RWPE2 (cell line): ENCODE results near the gene CSH2.

Source experiments
- ATAC-seq: fragments of 200-7000 bp; cut with Tn5 transposase; 3 replicates; pipeline ENCODE4 v1.9.1; 2021; ENCODE audit warnings: low read depth
- DNase-seq: peaks from one replicate; pipeline ENCODE4 v3.0.0-alpha.2; 2020; ENCODE audit warnings: low spot score
- H3K27ac ChIP-seq: fragments of 450-650 bp; 2 replicates; pipeline ENCODE4 v1.5.1; 2017; ENCODE audit warnings: mild to moderate bottlenecking; ENCODE audit not compliant: poor library complexity, severe bottlenecking
- H3K27me3 ChIP-seq: fragments of 250-450 bp; sonication (Bioruptor Pico); 2 replicates; pipeline ENCODE4 v1.5.1; 2021; ENCODE audit warnings: mild to moderate bottlenecking, moderate library complexity; ENCODE audit not compliant: insufficient read depth, poor library complexity, severe bottlenecking
- H3K36me3 ChIP-seq: fragments of 250-450 bp; sonication (Bioruptor Pico); 2 replicates; pipeline ENCODE4 v1.5.1; 2020; ENCODE audit warnings: low read depth, mild to moderate bottlenecking, moderate library complexity
- H3K4me1 ChIP-seq: fragments of 250-450 bp; sonication (Bioruptor Pico); 2 replicates; pipeline ENCODE4 v1.5.1; 2021; ENCODE audit warnings: mild to moderate bottlenecking, moderate library complexity; ENCODE audit not compliant: insufficient read depth, poor library complexity, severe bottlenecking
- H3K4me3 ChIP-seq: fragments of 250-450 bp; sonication (Bioruptor Pico); 2 replicates; pipeline ENCODE4 v1.5.1; 2021; ENCODE audit warnings: mild to moderate bottlenecking, moderate library complexity; ENCODE audit not compliant: severe bottlenecking
- H3K9me3 ChIP-seq: fragments of 250-450 bp; sonication (Bioruptor Pico); 2 replicates; pipeline ENCODE4 v1.5.1; 2021; ENCODE audit warnings: mild to moderate bottlenecking, moderate library complexity; ENCODE audit not compliant: severe bottlenecking
- CTCF ChIP-seq: fragments of 450-650 bp; IDR thresholded peaks from one replicate; pipeline ENCODE4 v1.5.1; 2017; ENCODE audit warnings: mild to moderate bottlenecking, moderate library complexity; ENCODE audit not compliant: poor library complexity, severe bottlenecking

Gene CSH2

DNA sequence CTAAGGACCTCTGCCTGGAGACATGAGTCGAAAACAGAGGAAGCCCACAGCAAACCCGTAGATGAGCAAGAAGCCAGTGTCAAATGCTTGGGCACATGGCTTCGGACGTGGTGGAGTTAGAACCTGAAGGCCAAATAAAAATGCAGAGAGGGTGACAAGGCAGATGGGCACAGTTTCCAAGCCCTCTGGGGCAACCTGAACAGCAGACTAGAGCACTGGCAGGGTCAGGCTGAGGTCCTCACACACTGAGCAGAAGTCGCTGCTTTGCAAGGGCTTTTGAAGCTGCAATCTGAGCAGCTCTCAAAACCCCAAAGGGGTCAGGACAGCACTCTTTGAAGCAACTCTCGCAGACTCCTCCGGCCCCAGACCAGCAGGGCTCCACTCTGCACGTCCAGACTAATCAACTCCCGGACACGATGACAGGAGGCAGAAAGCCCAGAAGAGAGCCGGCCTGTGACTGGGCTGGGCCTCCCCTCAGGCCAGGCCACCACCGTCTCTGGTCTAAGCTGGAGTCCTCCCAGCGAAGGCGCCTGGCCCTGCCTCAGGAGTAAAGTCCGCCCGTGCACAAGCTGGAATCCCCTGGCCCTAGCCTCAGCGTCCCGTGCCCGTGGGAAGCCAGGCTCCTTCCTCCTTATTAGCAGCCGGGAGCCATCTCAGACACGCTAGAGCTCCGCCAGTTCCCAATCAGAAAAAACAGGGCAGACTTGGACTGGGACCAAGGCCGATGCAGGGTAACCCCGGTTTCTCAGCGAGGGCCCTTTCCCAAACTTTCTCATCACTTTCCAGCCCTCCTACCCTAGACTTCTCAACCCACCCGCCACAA, 31.9 kb downstream of the CSH2 start:
- H3K9me3 ChIP-seq, result no peaks in the 10 kb centered on the region
- peaks cover 30% of the 10 kb centered on the region for H3K4me1 ChIP-seq
- no peaks in the 10 kb centered on the region for H3K27me3 ChIP-seq
- H3K4me3 ChIP-seq, result peak overlapping the region; percentile 95
- DNase-seq, result no peak
- H3K27ac ChIP-seq, result peak overlapping the region; percentile 69
- peak; percentile 26 for ATAC-seq
- H3K36me3 ChIP-seq, result peaks cover 5% of the 10 kb centered on the region
- no peak for TF ChIP-seq CTCF

DNA sequence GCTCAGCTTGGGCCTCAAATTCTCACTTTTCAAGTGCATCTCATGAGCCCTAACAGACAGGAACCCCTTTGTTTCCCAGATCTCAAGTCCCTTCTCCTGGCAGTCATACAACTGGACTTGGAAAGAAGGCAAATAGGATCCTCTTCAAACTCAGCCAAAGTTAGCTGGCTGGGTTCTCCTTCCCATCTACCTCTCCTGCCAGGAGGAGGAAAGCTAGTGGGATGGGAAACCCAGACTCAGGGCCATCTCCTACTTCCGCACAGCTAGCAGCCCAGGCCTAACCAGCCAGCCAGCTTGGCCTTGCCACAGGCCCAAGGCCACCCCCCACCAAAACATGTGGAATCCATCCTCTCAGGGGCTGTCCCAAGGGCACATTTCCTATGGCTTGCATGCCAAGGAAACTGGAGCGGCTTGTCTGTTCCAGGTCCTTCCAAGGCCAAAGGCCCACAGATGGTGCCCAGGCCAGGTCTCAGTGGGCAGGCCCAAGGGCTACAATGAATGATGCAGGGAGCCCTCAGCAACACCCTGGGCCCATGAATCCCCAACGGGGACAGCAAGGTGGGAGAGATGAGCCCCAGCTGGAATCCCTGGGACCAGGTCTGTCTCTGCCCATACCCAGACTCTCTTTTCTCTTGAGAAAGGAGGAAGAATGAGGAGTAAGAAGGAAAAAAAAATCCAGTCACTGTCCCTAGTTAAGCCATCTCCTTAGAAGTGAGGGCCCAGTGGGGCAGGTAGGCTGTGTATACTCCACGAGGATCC, 32.7 kb downstream of the CSH2 start:
- peak overlapping the region; percentile 69 for H3K27ac ChIP-seq
- H3K27me3 ChIP-seq, result no peaks in the 10 kb centered on the region
- no peak for DNase-seq
- H3K4me3 ChIP-seq, result peak overlapping the region; percentile 95
- no peak for TF ChIP-seq CTCF
- H3K36me3 ChIP-seq, result peaks cover 12% of the 10 kb centered on the region
- no peak for ATAC-seq
- H3K4me1 ChIP-seq, result peaks cover 30% of the 10 kb centered on the region
- no peaks in the 10 kb centered on the region for H3K9me3 ChIP-seq

DNA sequence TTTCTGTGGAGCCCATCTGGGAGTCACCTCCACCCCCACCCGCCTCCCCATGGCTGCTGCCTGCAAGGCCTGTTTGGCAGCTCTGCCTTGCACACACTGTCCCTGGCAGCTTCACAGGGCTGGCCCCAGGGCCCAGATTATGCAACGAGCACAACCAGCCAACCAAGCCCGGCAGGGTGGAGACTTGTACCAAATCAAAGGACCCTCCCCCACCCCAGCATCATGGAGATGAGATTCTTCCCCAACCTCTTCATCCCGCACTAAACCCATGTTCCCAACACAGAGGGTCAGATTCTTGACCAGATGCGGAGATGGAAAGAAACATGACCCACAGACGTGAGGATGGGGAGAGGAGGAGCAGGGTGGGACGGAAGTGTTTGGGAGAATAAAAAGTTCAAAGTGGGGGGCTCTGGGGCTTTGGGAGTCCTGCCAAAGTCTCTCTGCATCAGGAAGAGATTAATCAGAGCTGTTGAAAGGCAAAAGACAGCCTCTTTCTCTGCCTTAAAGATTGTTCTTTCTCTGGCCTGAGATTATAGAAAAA, 34.8 kb downstream of the CSH2 start:
- ATAC-seq, result peak; percentile 11; the same call in 1 of the 3 replicates
- peak overlapping the region; percentile 69 for H3K27ac ChIP-seq
- no peaks in the 10 kb centered on the region for H3K27me3 ChIP-seq
- peaks cover 32% of the 10 kb centered on the region for H3K36me3 ChIP-seq
- no peak overlapping the region for H3K4me3 ChIP-seq
- TF ChIP-seq CTCF, result no peak
- peak; percentile 82 for DNase-seq
- no peaks in the 10 kb centered on the region for H3K9me3 ChIP-seq
- H3K4me1 ChIP-seq, result peaks cover 30% of the 10 kb centered on the region

DNA sequence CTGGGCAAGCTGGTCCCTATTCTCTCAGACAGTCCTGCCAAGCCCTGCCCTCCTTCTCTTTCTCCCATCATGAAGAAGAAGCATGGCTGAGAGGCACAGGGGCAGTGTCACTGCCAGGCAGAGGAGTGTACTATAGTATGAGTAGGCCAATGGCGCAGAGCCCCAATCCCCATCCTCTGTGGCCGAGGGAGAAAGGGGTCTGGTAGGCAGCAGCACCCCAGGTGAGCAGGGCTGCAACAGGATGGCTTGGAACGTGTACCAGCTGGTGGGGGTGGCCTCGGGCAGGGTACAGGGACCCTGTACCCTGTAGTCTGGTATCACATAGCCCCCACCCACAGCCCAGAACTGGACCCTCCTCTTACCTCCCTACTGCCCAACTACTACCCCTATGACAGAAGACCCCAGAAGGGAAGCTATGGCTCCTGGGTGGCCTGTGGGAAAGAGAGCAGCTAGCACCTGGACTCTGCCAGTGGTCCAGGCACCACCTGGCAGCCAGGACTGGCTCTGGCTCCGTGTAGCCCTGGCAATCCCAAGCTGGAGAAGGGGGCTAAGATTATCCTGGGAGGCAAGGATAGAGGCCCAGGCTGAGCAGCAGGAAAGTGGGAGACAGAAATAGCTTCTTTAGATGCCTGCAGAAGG, 35.4 kb downstream of the CSH2 start:
- H3K9me3 ChIP-seq, result no peaks in the 10 kb centered on the region
- ATAC-seq (no peak), DNase-seq (no peak)
- H3K27me3 ChIP-seq, result no peaks in the 10 kb centered on the region
- H3K4me3 ChIP-seq, result no peak overlapping the region
- peaks cover 38% of the 10 kb centered on the region for H3K36me3 ChIP-seq
- H3K4me1 ChIP-seq, result peaks cover 30% of the 10 kb centered on the region
- no peak for TF ChIP-seq CTCF
- peak overlapping the region; percentile 69 for H3K27ac ChIP-seq
